Midbrain (tissue), 1 donor: ENCODE data around the gene CTAG1B.
"Not testable (repeated sequence)": the region's sequence is repeated elsewhere in the genome, so short reads cannot be mapped to it uniquely, and the experiment has no call there.

Experiments used
- DNase-seq: peaks from one replicate; lab custom pipeline; 2025; lab: John Stamatoyannopoulos, UW

The CTAG1B gene

DNA sequence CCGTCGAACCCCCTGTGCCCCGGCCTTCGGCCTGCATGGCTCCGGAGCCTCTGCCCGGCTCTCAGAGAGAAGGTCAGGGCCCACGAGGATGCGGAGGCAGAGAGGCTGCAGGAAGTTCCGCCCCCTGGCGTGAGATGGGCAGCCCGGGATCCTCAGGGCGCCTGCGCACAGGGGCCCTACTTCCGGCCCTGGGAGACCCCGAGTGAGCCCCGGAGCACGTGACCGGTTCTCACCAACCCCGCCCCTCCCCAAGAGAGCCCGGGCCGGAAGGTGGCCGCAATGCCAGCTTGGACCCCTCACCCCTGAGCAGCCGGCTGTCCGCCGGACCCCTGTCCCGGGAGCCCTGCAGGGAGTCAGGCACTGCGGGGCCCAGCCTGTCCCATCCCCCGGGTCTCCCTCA is at the start of gene CTAG1B:
Gene CTAG1B, minus strand, starts transcription at position 101 of the 400 bp plus-strand sequence. Its CDS starts 64 bp downstream, at position 37.
- DNase-seq: not testable (repeated sequence)

GRCh38 chrX:154661899-154662298 is 42.8 kb upstream of the CTAG1B start:
- no peak for DNase-seq

- no peak for DNase-seq
Observed at GRCh38 chrX:154661170-154661569, 42.1 kb upstream of the CTAG1B start.

DNA sequence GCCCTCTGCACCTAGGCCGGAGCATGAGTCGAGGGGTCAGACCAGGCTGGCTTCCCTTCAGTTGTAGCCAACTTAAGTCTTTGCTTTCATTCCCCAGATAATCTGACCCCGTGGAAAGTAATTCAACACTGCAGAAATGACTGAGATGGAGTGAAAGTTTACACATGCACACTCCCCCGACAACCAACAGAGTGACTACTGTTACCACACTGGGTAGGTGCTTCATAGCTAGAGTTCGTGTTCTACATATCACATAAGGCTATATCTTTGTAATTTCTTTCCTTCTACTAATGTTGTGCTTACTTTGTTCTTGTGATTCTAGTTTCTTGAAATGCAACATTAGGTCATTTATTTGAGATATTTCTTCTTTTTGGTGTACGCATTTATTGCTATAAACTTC is 41.5 kb upstream of the CTAG1B start:
- no peak for DNase-seq

GRCh38 chrX:154658957-154659356 is 39.9 kb upstream of the CTAG1B start:
- no peak for DNase-seq

DNA sequence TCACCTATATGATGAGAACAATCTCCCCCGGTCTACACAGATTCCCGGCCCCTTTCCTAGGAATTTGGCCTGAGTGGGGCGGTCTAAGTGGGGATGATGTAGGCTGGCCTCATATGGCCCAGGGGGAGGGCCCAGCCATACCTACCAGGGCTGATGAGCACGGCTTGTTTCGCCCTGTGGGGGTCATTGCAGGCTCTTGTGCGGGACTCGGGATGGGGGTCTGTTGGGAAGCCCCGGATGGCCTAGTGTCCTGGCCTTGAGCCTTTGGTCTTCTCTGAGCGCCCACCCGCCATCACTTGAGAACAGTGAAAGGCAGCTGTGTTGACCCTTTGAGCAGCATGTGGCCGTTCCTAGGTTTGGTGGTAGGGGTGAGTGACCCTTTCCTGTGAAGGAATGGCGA is 39.1 kb upstream of the CTAG1B start:
- no peak for DNase-seq

DNA sequence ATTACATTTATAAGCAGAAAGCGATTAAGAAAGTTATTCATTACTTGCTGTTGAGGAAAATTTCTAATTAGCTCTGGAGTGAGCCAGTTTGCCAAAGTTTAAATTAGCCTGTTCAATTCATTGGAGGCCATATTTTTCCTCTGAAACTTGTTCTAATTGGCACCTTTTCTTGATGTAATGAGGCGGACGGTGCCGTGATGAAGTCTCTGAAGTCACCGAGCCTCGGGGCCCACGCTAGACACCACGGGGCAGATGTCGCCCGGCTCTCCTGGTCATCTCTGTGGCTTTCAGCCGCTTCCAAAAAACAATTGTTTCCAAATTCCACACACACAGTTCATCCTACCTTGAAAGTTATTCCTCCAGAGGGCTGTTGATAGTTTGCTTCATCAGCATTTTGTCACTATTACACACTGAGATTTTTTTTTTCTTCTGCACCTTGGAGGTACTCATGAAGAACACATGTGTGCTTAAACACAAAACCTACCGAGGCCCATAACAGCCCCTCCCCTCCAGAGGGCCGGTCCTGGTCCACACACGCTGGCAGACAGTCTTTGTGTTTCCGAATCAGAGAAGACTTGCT is 38.2 kb upstream of the CTAG1B start:
- DNase-seq: no peak

DNA sequence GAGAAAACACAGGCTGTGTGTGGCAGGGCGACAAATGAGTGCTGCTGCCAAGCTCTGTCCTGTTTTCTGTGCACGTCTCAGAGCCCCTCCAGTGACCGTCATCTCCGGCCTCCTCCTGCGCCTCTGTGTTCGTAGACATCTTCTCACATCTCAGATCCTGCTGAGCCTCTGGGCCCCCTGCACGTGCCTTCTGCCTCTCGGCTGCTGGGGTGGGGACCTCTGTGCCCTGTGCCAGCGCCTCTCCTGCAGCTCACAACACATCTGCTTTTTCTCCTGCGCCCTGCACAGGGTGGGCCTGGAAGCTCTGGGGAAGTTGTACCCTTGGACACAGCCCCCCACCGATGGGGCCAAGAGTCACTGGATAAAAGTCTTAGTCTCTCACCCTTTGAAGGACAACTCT is 36.7 kb upstream of the CTAG1B start:
- no peak for DNase-seq

DNA sequence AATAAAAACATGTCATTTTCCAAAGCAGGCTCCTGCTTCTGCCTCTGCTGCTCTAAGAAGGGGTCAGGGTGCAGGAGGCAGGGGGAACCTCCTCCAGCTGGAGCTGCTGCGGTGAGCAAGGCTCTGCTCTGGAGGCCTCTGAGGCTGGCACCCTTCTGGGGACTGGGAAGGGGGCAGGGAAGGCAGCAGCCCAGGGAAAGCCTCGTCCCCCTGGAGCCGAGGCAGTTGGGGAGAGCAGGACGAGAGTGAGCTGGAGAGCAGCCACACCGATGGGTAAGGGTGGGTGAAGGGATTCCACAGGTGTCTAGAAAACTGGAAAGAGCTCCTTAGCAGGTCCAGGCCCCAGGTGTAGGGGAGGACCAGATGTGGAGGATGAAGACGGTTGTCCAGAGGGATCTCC is 36.3 kb upstream of the CTAG1B start:
- no peak for DNase-seq

GRCh38 chrX:154654925-154655324 is 35.8 kb upstream of the CTAG1B start:
- DNase-seq: no peak

DNA sequence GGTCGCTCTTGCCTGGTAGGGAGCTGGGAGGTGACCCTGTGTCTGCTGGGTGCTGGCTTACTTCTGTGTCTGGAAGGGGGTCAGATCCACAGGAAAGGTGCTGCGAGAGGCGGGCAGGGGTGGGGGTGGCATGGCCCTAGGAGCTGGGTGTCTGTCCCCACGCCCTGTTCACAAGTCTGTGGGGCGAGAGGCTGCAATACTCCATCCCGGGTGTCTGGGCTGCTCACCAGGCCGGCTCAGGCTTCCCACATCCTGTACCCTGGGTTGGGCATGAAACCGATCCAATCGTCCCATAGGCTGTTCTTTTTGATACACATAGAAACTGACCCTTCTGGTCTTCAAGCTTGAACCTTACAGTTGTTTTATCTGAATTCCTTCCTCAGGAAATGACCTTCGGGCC is 35.3 kb upstream of the CTAG1B start:
- DNase-seq: no peak

- DNase-seq: not testable (repeated sequence)
Observed at GRCh38 chrX:154653413-154653812, 34.3 kb upstream of the CTAG1B start, which contains the start of gene CTAG2. CTAG2 (minus strand) TSS chrX:154653579; CDS start chrX:154653515, 64 bp downstream.

DNA sequence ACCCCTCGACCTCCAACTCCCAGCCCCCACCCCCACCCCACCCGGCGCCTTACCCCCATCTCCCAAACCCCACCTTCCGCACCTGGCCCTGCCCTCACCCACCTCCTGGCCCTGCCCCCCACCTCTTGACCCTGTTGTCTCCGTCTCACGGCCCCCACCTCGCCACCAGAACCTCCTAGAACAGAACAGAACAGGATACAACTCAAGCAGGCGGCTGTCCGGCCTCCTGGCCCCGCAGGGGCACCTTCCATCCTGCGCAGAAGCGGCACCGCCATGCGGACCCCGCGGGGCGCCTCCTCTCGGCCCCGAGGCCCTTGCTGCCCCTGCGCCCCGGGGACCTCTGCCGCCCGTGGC is 33.9 kb upstream of the CTAG1B start:
- no peak for DNase-seq

DNA sequence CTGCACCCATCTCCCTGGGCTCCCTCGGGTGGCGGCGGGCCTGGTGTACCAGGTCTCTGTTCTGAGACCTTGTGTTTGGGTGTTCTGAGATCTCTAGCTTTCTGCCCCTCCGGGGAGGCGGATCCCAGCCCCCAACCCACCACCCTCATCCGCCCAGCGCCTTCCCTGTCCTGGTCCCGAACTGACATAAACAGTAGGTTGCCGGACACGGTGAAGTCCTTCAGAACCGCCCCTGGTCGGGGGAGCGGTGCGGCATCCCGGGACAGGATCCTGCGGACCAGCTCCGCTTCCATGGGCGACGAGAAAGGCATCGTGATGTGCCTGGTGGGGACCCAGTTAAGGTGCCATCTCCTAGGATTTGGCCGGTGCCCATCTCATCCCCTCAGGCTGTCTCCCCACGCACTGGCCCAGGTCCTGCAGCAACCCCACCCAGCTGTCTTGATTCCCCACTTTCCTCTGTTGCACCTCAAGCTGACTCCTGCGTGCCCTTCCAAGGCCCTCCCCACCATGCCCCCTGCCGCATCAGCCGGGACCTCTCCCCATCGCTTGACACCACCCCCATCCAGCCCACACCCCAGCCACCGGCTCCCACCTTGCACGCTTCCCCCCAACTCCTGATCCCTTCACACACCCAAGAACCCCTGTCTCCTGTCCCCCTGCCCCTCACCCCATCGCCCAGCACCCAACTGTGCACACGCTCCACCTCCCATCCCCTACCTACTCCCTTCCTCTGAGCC is 33.4 kb upstream of the CTAG1B start:
- DNase-seq: no peak

DNA sequence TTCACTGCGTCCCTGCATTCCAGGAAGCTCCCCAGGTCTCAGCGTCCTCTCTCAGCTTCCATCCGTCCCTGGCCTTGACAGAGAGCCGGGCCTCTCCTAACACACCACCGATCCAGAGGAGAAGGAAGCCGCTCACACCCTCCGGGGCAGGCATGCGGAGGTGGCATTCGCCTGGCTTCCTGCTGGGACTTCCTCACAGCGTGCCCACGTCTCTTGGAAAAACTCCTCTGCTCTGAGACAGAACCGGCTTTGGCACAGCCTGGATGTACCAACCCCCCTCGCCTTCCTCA is 31.1 kb upstream of the CTAG1B start:
- DNase-seq: no peak

DNA sequence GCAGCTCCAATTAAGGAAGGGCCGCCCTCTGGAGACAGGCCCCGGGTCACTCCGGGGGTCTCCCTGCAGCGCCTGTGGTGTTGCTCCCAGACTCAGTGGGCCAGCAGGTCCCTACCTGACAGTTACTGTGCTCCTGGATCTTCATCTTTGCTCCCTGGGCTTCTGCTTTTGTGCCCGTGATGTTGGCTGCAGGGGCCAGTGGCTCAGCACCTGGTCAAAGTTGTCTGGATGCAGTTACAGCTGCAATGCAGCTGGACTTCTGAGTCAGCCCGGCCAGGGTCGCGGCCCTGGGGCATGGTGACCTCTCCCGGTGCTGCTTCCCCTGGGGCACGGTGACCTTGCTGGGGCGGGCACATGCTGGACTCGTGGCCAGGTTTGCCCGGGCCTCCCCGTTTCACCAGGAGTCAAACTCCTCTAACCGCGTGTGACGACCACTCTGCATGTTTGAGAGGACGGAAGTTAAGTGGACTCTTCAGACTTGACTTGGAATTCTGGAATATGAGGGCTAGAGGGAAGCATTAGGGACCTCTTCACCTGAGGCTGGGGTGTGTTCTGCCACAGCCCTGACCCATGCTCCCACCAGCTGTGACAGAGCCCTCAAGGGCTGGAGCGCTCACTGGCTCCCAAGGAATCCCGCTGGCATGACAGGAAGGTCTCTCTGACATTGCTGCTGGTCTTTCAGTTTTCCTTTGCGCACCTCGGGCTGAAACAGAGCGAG is 30.6 kb upstream of the CTAG1B start:
- DNase-seq: no peak

DNA sequence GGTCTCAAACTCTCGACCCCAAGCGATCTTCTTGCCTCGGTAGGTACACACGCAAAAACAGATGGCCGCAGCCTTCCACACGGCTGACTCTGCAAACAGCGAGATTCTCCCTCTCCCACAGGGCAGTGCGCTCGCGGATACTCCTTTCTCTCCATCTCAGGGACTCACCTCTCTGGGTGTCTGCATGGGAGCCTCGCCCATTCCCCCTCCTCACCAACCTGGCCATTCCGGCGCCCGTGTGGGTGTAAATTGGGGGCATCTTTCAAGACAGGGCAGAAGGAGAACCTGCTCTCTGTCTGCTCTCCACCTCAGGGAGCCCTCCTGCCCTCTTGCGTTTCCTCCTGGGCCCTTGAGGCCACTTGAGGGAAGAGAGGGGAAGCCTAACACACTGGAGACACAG is 29.8 kb upstream of the CTAG1B start:
- no peak for DNase-seq

GRCh38 chrX:154645745-154646378 is 26.8 kb upstream of the CTAG1B start:
- not testable (repeated sequence) for DNase-seq

DNA sequence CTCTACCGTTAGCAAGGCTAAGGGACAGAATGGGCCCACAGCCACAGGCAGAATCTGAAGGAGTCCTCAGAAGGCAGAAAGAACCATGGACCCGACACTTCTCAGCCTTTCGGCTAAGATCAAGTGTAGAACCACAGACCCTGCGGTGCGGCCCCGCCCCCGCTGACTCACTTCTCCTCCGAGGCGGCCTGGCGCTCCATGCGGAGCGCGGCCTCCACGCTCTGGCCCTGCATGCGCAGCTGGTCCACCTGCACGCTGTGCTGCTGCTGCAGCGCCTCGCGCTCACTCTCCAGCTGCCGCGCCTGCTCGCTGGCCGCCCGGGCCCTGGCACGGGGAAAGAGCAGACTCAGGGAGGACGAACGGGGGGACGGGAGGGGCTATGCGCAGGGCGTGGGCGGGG is 24.6 kb upstream of the CTAG1B start:
- DNase-seq: not testable (repeated sequence)

DNA sequence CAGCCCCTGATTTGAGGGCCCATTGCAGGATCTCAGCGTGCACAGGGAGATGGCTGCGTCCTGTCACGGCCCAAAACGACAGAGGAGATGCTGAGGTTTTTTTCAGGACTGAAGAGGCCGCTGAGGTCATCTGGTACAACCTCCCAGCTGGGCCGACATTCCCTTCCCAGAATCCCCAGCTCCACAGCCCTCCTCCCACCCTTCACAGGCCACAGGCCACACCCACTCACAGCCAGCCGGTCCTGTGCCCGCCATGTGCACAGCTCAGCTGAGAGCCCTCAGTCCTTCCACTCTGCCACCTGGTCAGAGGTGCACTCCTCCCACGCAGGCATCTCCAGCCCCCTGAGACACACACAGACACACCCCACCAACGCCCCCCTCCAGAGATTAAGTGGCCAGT is 22.7 kb upstream of the CTAG1B start:
- DNase-seq: not testable (repeated sequence)

- DNase-seq: not testable (repeated sequence)
Observed at GRCh38 chrX:154633661-154634060, 14.6 kb upstream of the CTAG1B start.

- not testable (repeated sequence) for DNase-seq
Observed at GRCh38 chrX:154630949-154631348, 11.9 kb upstream of the CTAG1B start.

GRCh38 chrX:154628960-154629359 is 9.9 kb upstream of the CTAG1B start:
- DNase-seq: not testable (repeated sequence)
